Spinal cord (tissue), 10 donors: ENCODE data around the gene PLEKHG7. TPM values are rescaled to one million over a fixed set of nuclear protein-coding genes. Genes with fewer than 3 reads are reported as not detected.
"Not testable (repeated sequence)": the region's sequence is repeated elsewhere in the genome, so short reads cannot be mapped to it uniquely, and the experiment has no call there.

Experiments used
- DNase-seq, 6 donors: peaks; one replicate each; pipeline versions ENCODE4 v3.0.0 to v3.0.0-alpha.2; 2013 to 2015; ENCODE audit warnings: low spot score in 6 of 6, low read depth in 4 of 6
- H3K27ac ChIP-seq: one replicate; pipeline ENCODE4 v1.5.1; 2013; ENCODE audit warnings: low read depth, low read length, control low read depth
- H3K27me3 ChIP-seq: one replicate; pipeline ENCODE4 v1.6.1; 2013; ENCODE audit warnings: low read length; ENCODE audit not compliant: control insufficient read depth, insufficient read depth
- H3K36me3 ChIP-seq: one replicate; pipeline ENCODE4 v1.6.1; 2013; ENCODE audit warnings: low read length; ENCODE audit not compliant: control insufficient read depth, insufficient read depth
- H3K4me1 ChIP-seq: one replicate; pipeline ENCODE4 v1.6.1; 2013; ENCODE audit warnings: low read length; ENCODE audit not compliant: control insufficient read depth, insufficient read depth
- H3K4me3 ChIP-seq: one replicate; pipeline ENCODE4 v1.5.1; 2013; ENCODE audit warnings: low read depth, low read length, control low read depth
- H3K9me3 ChIP-seq: one replicate; pipeline ENCODE4 v1.6.1; 2013; ENCODE audit warnings: low read length; ENCODE audit not compliant: control insufficient read depth, insufficient read depth
- WGBS: methylation state at CpG from one replicate; pipeline ENCODE4 v1.1.5; 2013; ENCODE audit warnings: missing lambda C conversion rate; ENCODE audit not compliant: insufficient coverage; 5-methylcytosine and 5-hydroxymethylcytosine counted together
- polyA plus RNA-seq, 2 donors: library from polyadenylated mRNA; unstranded; fragments of 120-200 nt; gene quantifications; one replicate each; pipeline ENCODE4 v1.2.1, GENCODE V29; 2013; ENCODE audit not compliant: insufficient read length in 2 of 2
- total RNA-seq, 2 donors: library from RNA; depleted of rRNA in 1 of 2; stranded (reverse); fragments of 120-200 nt in 1 of 2; fragments of >200 nt in 1 of 2; gene quantifications; one replicate each; pipeline versions ENCODE4 v1.2.3 to v1.2.4, GENCODE V29; 2013 to 2014
- donor health status: healthy.

The PLEKHG7 gene
- total and polyA plus RNA-seq, 4 donors: not detected

DNA sequence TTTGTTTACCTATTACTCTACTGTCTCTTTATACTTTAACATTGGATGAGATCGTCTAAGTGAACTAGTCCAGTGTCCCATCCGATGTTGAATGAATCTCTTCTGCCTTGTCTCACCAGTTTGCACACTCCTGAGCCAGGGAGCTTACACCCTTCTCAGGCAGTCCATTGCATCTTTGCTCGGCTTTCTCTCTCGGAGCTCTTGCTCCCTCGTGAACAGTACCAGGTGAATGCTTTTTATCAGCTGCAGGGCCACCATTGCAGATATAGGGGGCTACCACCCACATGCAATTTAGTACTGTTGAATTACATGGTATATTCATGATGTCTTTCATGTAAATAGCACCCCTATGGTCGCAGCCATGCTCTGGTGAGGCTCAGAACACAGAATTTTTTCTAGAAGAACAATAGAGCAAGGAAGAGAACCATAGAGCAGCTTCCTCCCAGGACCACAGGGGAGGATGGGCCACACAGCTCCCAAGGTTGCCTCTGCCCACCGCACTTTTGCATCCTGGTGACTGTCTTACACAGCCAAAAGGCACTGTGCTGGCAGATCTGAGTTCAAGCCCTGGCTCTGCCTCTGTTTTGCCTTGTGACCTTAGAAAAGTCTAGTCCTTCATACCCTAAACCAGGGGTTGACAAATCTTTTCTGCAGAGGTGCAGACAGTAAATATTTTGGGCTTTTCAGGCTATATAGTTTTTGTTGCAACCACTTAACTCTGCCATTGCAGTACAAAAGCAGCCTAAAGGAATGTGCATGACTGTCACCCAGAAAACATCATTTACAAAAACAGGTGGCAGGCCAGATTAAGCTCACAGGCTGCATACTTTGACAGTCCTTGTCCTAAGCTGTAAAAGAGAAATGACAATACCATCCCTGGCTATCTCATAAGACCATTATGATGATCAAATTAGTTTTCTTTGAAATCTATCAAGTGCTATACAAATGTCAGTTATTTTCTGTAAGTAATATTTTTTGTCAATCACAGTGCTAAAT lies 35.4 kb downstream of the PLEKHG7 start:
- 87% methylated on average over 5 of the region's 7 CpGs for whole genome bisulfite sequencing

DNA sequence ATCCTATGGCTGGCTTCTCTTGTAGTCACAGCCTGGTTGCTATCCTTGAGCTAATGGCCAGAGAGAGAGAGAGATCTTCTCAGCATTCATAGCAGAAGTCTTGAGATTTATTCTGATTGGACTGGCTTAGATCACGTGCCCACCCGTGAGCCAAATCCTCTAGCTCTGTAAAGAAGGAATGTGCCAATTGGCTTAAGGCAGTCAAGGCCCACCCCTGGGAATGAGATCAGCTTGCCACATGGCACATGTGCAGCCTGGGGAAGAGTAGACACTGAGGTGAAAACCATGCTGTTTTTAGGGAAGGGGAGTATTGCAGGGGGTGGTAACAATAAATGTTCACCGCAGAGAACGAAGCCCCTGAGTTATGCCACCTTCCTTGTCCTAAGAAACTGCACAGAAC lies 36.3 kb downstream of the PLEKHG7 start:
- Histone ChIP-seq H3K9me3 (peaks cover 2% of the 10 kb centered on the region), H3K36me3 (no peaks in the 10 kb centered on the region), H3K4me1 (peaks cover 3% of the 10 kb centered on the region), H3K4me3 (no peak overlapping the region), H3K27me3 (no peaks in the 10 kb centered on the region), H3K27ac (no peak overlapping the region)
- 65% methylated on average over 2 of the region's 4 CpGs for WGBS
- no peak for DNase-seq

More for the DNA sequence above, 35.4 kb downstream of the PLEKHG7 start:
- H3K9me3 ChIP-seq: no peaks in the 10 kb centered on the region
- H3K4me3 ChIP-seq: no peak overlapping the region
- H3K27me3 ChIP-seq: no peaks in the 10 kb centered on the region
- H3K4me1 ChIP-seq: peaks cover 3% of the 10 kb centered on the region
- no peak for DNase-seq
- H3K36me3 ChIP-seq: no peaks in the 10 kb centered on the region
- H3K27ac ChIP-seq: no peak overlapping the region

DNA sequence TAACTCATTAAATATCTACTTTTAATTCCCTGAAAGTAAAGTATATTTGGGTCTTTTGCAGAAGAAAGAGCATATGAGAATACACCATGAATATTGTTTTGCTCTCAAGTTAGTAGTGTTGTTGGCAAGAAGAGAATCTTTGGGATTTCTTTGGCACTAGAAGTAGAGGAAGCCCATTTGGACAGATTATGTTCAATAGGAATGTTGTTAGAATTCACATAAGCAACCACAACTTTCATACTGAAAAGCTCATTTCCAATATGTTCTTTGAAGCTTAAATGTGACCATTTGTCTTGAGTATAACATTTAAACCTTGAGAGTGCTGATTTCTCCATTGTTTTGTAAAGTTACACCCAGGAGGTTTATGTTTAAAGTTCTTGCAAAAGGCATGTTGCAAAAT lies 37.6 kb downstream of the PLEKHG7 start:
- no peak overlapping the region for H3K27ac ChIP-seq
- H3K4me3 ChIP-seq: no peak overlapping the region
- peak in 1 of 6 donors; percentile 46 for DNase-seq
- no peaks in the 10 kb centered on the region for H3K27me3 ChIP-seq
- H3K9me3 ChIP-seq: peaks cover 2% of the 10 kb centered on the region
- H3K36me3 ChIP-seq: no peaks in the 10 kb centered on the region
- H3K4me1 ChIP-seq: no peaks in the 10 kb centered on the region

DNA sequence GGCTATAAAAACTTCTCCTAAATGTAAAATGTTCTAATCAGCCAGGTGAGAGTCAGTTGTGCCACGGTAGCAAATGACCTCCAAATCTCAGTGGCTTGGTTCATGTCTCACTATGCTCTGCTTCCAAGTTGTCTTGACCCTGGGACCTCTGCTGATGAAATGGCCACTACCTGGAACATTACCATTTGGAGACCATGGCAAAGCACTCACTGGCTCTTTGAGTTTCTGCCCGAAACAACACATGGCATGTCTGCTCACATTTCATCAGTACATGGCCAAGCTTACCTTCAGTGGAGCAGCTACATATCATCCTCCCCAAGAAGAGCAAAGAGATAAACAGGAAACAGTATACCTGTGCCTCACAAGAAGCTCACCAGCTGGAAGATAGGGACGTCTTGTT lies 40.2 kb downstream of the PLEKHG7 start:
- H3K9me3 ChIP-seq: peaks cover 2% of the 10 kb centered on the region
- H3K4me3 ChIP-seq: no peak overlapping the region
- no peak for DNase-seq
- no peaks in the 10 kb centered on the region for H3K36me3 ChIP-seq
- H3K27ac ChIP-seq: no peak overlapping the region
- WGBS: 88% methylated on average over 2 of the region's 3 CpGs
- H3K27me3 ChIP-seq: no peaks in the 10 kb centered on the region
- H3K4me1 ChIP-seq: peaks cover 2% of the 10 kb centered on the region

DNA sequence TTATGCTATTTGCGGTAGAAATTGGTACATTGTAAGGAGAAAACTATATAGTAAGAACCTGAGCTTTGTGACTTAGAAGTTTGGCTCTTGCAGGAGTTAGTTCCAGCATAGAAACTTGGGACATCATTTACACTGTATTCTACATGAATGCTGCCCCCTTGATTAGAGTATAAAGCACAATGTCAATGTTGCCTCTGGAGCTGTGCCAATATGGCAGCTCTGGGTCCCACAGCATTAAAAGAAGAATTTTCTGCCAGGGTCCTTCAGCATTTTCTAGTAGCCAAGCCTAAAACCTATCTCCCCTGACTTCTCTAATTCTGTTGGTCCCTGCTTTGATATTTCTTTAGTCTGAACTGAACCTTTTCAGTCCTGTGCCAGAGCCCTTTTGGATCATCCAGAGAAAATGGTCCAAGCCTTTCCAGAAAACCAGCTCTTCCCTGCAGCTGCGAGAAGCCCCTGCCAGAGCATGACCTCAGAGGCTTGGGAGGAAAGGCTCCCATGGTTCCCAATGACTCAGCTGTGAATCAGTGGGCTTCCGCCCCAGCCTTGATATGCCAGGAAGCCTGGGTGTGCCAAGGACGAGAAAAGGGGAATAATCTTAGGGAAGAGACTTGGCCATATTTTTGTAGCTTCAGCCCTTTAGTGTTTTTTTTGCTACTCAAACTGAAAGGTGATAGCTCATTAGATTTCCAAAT lies 43.2 kb downstream of the PLEKHG7 start:
- Histone ChIP-seq H3K36me3 (no peaks in the 10 kb centered on the region), H3K27me3 (no peaks in the 10 kb centered on the region), H3K9me3 (peaks cover 2% of the 10 kb centered on the region), H3K27ac (no peak overlapping the region), H3K4me3 (no peak overlapping the region), H3K4me1 (peaks cover 2% of the 10 kb centered on the region)
- DNase-seq: peak in 3 of 6 donors; percentile 19 to 80 (median 46)
- 63% methylated on average over 3 of the region's 4 CpGs for WGBS

DNA sequence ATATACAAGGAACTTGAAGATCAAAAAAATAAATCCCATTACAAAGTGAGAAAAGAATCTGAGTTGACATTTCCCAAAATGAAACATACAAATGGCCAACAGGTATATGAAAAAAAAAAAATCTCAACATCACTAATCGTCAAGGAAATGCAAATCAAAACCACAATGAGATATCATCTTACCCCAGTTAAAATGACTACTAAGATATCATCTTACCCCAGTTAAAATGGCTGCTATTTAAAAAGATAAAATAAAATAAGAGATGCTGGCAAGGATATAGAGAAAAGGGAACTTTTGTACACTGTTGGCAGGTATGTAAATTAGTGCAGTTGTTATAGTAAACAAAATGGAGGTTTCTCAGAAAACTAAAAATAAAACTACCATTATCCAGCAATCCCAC lies 44.4 kb downstream of the PLEKHG7 start:
- Histone ChIP-seq H3K27ac (no peak overlapping the region), H3K27me3 (no peaks in the 10 kb centered on the region), H3K4me3 (no peak overlapping the region), H3K9me3 (peaks cover 2% of the 10 kb centered on the region), H3K36me3 (no peaks in the 10 kb centered on the region), H3K4me1 (peaks cover 2% of the 10 kb centered on the region)
- DNase-seq: no peak
- no CpG with 5 or more reads among the region's 1 CpG for WGBS

DNA sequence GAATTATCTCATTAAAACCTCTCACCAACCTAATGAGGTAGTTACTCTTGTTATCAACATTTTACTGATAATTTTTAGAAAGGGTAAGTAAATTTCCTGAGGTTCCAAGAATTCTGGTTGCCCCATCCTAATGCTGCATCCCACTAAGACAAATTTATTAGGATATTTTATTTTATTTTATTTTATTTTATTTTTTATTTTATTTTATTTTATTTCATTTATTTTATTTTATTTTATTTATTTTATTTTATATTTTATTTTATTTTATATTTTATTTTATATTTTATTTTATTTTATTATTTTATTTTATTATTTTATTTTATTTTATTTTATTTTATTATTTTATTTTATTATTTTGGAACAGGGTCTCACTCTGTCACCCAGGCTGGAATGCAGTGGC lies 46.9 kb downstream of the PLEKHG7 start:
- H3K27me3 ChIP-seq: not testable (repeated sequence)

DNA sequence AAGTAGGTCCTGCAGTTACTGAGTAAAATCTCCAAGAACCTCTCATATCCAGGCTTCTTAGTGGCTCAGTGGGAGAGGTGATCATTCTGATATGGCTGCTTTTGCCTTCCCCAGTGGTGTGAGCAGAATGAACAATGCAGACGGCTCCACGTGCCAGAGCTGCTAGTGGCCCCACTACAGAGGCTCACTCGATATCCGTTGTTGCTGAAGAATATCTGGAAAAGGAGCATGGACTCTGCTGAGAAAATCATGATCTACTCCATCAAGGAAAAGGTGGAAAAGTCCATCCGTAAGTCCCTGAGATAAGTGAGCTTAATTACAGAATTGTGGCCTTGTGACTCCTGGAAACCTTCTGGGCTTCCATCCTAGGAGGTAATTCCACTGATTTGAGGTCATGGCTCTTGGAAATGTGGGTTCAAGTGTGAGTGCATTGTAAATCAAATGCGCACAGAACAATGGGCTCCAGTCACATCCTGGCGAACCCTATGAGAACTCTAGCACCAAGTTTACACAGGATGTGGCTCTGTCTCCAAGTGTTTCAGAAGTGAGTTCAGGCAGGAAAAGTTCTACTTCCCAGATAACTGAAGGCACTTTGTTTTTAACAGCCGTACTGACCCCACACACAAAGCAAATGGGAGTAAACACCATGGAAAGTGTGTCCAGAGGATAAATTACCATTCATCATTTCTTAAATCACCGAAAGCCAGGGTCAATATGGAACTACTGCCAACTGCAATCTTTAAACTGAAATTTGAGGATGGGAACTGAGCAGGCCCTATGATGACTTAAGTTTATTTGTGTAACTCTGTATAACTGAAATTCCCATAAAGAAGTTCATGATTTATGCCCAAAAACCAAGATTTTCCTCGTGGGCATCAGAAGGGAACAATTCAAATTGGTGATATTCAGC lies 51.4 kb downstream of the PLEKHG7 start:
- no peaks in the 10 kb centered on the region for H3K27me3 ChIP-seq
- no peak for DNase-seq
- no peaks in the 10 kb centered on the region for H3K9me3 ChIP-seq
- WGBS: 90% methylated on average over 4 of the region's 10 CpGs
- no peaks in the 10 kb centered on the region for H3K36me3 ChIP-seq
- H3K4me3 ChIP-seq: no peak overlapping the region
- no peak overlapping the region for H3K27ac ChIP-seq
- peaks cover 3% of the 10 kb centered on the region for H3K4me1 ChIP-seq

More for the DNA sequence above, 46.9 kb downstream of the PLEKHG7 start:
- not testable (repeated sequence) for H3K36me3 ChIP-seq, H3K4me3 ChIP-seq, H3K4me1 ChIP-seq, DNase-seq, H3K27ac ChIP-seq, H3K9me3 ChIP-seq

DNA sequence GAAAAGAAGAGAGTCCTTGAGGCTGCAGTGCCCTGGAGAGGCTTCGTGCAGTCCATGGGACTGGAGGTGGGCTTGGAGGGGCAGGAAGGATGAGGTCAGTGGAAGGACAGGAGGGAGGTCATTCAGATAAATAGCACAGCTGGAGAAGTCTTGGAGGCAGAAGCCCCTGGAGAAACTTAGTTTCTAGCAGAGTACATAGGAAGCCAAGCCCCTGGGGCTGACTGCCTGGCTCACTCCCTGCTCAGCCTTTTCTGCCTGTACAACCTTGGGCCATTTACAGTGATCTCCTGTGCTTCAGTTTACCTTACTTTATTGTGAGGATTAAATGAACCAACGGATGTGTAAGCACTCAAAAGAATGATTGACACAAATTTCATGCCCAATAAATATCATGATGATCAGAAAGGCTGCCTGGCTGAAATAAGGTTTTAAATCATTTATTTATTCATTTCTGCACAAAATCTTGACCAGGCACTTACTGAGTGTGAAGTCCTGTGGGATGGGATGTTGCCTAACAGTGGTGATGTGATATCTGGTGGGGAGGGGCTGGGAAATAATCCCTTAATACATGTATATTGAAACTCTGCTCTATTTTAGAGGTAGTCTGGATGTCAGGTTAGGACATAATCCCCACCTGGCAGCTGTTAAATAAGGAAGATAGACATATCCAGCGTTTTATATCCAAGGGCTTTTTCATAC lies 54.3 kb downstream of the PLEKHG7 start:
- Histone ChIP-seq H3K36me3 (no peaks in the 10 kb centered on the region), H3K9me3 (no peaks in the 10 kb centered on the region), H3K27me3 (no peaks in the 10 kb centered on the region), H3K27ac (no peak overlapping the region), H3K4me3 (no peak overlapping the region), H3K4me1 (peaks cover 3% of the 10 kb centered on the region)
- DNase-seq: no peak
- 60% methylated on average over 1 of the region's 3 CpGs for WGBS
